Measurements from ENCODE around the gene HSPA1A. TPM values are rescaled to one million over a fixed set of nuclear protein-coding genes. Genes with fewer than 3 reads are reported as not detected.
"Not testable (repeated sequence)": the region's sequence is repeated elsewhere in the genome, so short reads cannot be mapped to it uniquely, and the experiment has no call there.

The HSPA1A gene
- total RNA-seq, 1 experiment from 2014 or later, result 77.3 TPM

- CTCF ChIA-PET, result no interaction called here
- no peak overlapping the region for H3K4me3 Mint-ChIP-seq (ENCODE audit: unreplicated experiment)
- intact Hi-C loops (cut with micrococcal nuclease; ENCODE audit: unreplicated experiment), result no loop called here
These were observed 17.8 kb upstream of the HSPA1A start for GRCh38 chr6:31797588-31797987.

GRCh38 chr6:31799781-31800180 is 15.6 kb upstream of the HSPA1A start:
- POLR2A ChIA-PET, result no interaction called here
- CTCF ChIA-PET, result no interaction called here
- Mint-ChIP-seq H3K4me3 (ENCODE audit: unreplicated experiment) (no peak overlapping the region), H3K27ac (ENCODE audit: unreplicated experiment) (no peak overlapping the region), H3K4me1 (ENCODE audit: low read depth, unreplicated experiment) (no peaks in the 10 kb centered on the region), H3K36me3 (ENCODE audit: insufficient read depth, unreplicated experiment) (peaks cover 24% of the 10 kb centered on the region), H3K27me3 (ENCODE audit: insufficient read depth, unreplicated experiment) (no peaks in the 10 kb centered on the region), H3K9me3 (ENCODE audit: unreplicated experiment) (no peaks in the 10 kb centered on the region)
- Histone ChIP-seq H3K4me1 (0 out of 2 replicates have a peak, but pooled peaks cover 3% of the 10 kb centered on the region), H3K4me3 (ENCODE audit: low read depth, low read length) (no peak overlapping the region), H3K27me3 (replicated peaks; ENCODE audit: control insufficient read depth, insufficient read depth, low read length) (no peaks in the 10 kb centered on the region), H3K9me3 (no peaks in the 10 kb centered on the region), H3K36me3 (ENCODE audit: control insufficient read depth, insufficient read depth, low read length) (no peaks in the 10 kb centered on the region)
- intact Hi-C loops (cut with micrococcal nuclease; ENCODE audit: unreplicated experiment), result no loop called here
- BruUV-seq (replicated peaks), result no TSS peak
- DNase-seq, result no peak
- TF ChIP-seq CTCF (IDR thresholded peaks at IDR 0.05; ENCODE audit: insufficient read depth in 1 of 2, low read depth in 1 of 2, low read length in 1 of 2, severe bottlenecking in 1 of 2, unreplicated experiment in 1 of 2), result no peak

More at GRCh38 chr6:31797588-31797987, 17.8 kb upstream of the HSPA1A start:
- Histone ChIP-seq H3K27me3 (replicated peaks; ENCODE audit: control insufficient read depth, insufficient read depth, low read length) (no peaks in the 10 kb centered on the region), H3K36me3 (ENCODE audit: control insufficient read depth, insufficient read depth, low read length) (no peaks in the 10 kb centered on the region), H3K4me3 (ENCODE audit: low read depth, low read length) (no peak overlapping the region), H3K9me3 (no peaks in the 10 kb centered on the region), H3K4me1 (0 out of 2 replicates have a peak, but pooled peaks cover 3% of the 10 kb centered on the region)
- H3K36me3 Mint-ChIP-seq (ENCODE audit: insufficient read depth, unreplicated experiment), result peaks cover 22% of the 10 kb centered on the region
- no peak overlapping the region for H3K27ac Mint-ChIP-seq (ENCODE audit: unreplicated experiment)
- POLR2A ChIA-PET, result no interaction called here
- H3K4me1 Mint-ChIP-seq (ENCODE audit: low read depth, unreplicated experiment), result peaks cover 6% of the 10 kb centered on the region
- no peak for TF ChIP-seq CTCF (IDR thresholded peaks at IDR 0.05; ENCODE audit: insufficient read depth in 1 of 2, low read depth in 1 of 2, low read length in 1 of 2, severe bottlenecking in 1 of 2, unreplicated experiment in 1 of 2)
- no peak for DNase-seq
- BruUV-seq (replicated peaks), result no TSS peak
- no peaks in the 10 kb centered on the region for H3K27me3 Mint-ChIP-seq (ENCODE audit: insufficient read depth, unreplicated experiment)
- no peaks in the 10 kb centered on the region for H3K9me3 Mint-ChIP-seq (ENCODE audit: unreplicated experiment)

GRCh38 chr6:31801031-31801927 is 14.1 kb upstream of the HSPA1A start:
- H3K27me3 Mint-ChIP-seq (ENCODE audit: insufficient read depth, unreplicated experiment); H3K4me1 ChIP-seq; BruUV-seq (replicated peaks); H3K4me3 Mint-ChIP-seq (ENCODE audit: unreplicated experiment); H3K4me3 ChIP-seq (ENCODE audit: low read depth, low read length); H3K36me3 ChIP-seq (ENCODE audit: control insufficient read depth, insufficient read depth, low read length); H3K4me1 Mint-ChIP-seq (ENCODE audit: low read depth, unreplicated experiment); H3K27me3 ChIP-seq (replicated peaks; ENCODE audit: control insufficient read depth, insufficient read depth, low read length); H3K27ac Mint-ChIP-seq (ENCODE audit: unreplicated experiment); H3K9me3 ChIP-seq; DNase-seq; intact Hi-C loops (cut with micrococcal nuclease; ENCODE audit: unreplicated experiment); H3K9me3 Mint-ChIP-seq (ENCODE audit: unreplicated experiment): not testable (repeated sequence)
- peaks cover 24% of the 10 kb centered on the region for H3K36me3 Mint-ChIP-seq (ENCODE audit: insufficient read depth, unreplicated experiment)
- POLR2A ChIA-PET, result interaction anchor here (0.6 kb wide), 1 partner anchor 31 kb away, joined by 3 read pairs; no protein-coding TSS in a partner anchor
- CTCF ChIA-PET, result interaction anchor here (0.7 kb wide), 1 partner anchor 71 kb away, joined by 3 read pairs; no protein-coding TSS in a partner anchor

Measured in Caco-2 (cell line).